ENCODE results near the gene C6orf52. TPM values are rescaled to one million over a fixed set of nuclear protein-coding genes. Genes with fewer than 3 reads are reported as not detected.
A peak's percentile ranks its signal among the peaks of the same experiment; 100 is the strongest.

Gene C6orf52
- total RNA-seq, 2 experiments from 2014 or later, result not detected

GRCh38 chr6:10725044-10725443 is 30.6 kb upstream of the C6orf52 start:
- CTCF ChIA-PET, result interaction anchor here (1.1 kb wide), 1 partner anchor 38 kb away, joined by 3 read pairs; no protein-coding TSS in a partner anchor
- H3K9me3 Mint-ChIP-seq, result no peaks in the 10 kb centered on the region
- H3K36me3 Mint-ChIP-seq (ENCODE audit: low read depth), result peaks cover 43% of the 10 kb centered on the region
- no peak overlapping the region for H3K4me3 ChIP-seq (ENCODE audit: low read length)
- peaks cover 58% of the 10 kb centered on the region for H3K4me1 Mint-ChIP-seq (ENCODE audit: low read depth)
- H3K27me3 Mint-ChIP-seq, result no peaks in the 10 kb centered on the region
- peak overlapping the region; percentile 54 for H3K4me3 Mint-ChIP-seq
- DNase-seq, result no peak
- POLR2A ChIA-PET, result interaction anchor here (1.7 to 6.2 kb wide), 2 partner anchors 13 to 22 kb away, joined by 3 to 64 read pairs; partner anchors contain the start of gene TMEM14B
- no peaks in the 10 kb centered on the region for H3K9me3 ChIP-seq (ENCODE audit: control insufficient read depth in 1 of 2, insufficient read depth in 1 of 2, low read length in 2 of 2)
- no peak overlapping the region for H3K27ac ChIP-seq (ENCODE audit: low read depth in 1 of 2, low read length in 2 of 2)
- intact Hi-C loops (cut with DNase I, micrococcal nuclease), result no loop called here
- peaks cover 33% of the 10 kb centered on the region for H3K4me1 ChIP-seq (ENCODE audit: insufficient read depth, low read length)
- ATAC-seq (ENCODE audit: poor library complexity), result no peak
- H3K27ac Mint-ChIP-seq, result peak overlapping the region; percentile 92
- no peaks in the 10 kb centered on the region for H3K27me3 ChIP-seq (ENCODE audit: control insufficient read depth in 1 of 2, insufficient read depth in 2 of 2, low read length in 2 of 2)
- TF ChIP-seq CTCF (IDR thresholded peaks at IDR 0.05), result no peak
- peaks cover 11% of the 10 kb centered on the region for H3K36me3 ChIP-seq (ENCODE audit: insufficient read depth, low read length)

- no peak for DNase-seq
- TF ChIP-seq CTCF (IDR thresholded peaks at IDR 0.05), result no peak
- Histone ChIP-seq H3K9me3 (ENCODE audit: control insufficient read depth in 1 of 2, insufficient read depth in 1 of 2, low read length in 2 of 2) (no peaks in the 10 kb centered on the region), H3K36me3 (ENCODE audit: insufficient read depth, low read length) (peaks cover 2% of the 10 kb centered on the region), H3K27me3 (ENCODE audit: control insufficient read depth in 1 of 2, insufficient read depth in 2 of 2, low read length in 2 of 2) (no peaks in the 10 kb centered on the region), H3K4me1 (ENCODE audit: insufficient read depth, low read length) (peaks cover 40% of the 10 kb centered on the region), H3K27ac (ENCODE audit: low read depth in 1 of 2, low read length in 2 of 2) (peak overlapping the region; percentile 37 to 73), H3K4me3 (ENCODE audit: low read length) (peak overlapping the region; percentile 76)
- peaks cover 7% of the 10 kb centered on the region for H3K9me3 Mint-ChIP-seq
- H3K4me3 Mint-ChIP-seq, result peak overlapping the region; percentile 95
- intact Hi-C loops (cut with DNase I, micrococcal nuclease), result no loop called here
- no peaks in the 10 kb centered on the region for H3K27me3 Mint-ChIP-seq
- peaks cover 43% of the 10 kb centered on the region for H3K36me3 Mint-ChIP-seq (ENCODE audit: low read depth)
- peak overlapping the region; percentile 92 for H3K27ac Mint-ChIP-seq
- ATAC-seq (ENCODE audit: poor library complexity), result no peak
- ChIA-PET CTCF (no interaction called here), POLR2A (interaction anchor here (0.6 to 6.2 kb wide), 4 partner anchors 14 to 29 kb away, joined by 3 to 64 read pairs (median 9); partner anchors contain the start of genes C6orf52, PAK1IP1 and TMEM14B)
- H3K4me1 Mint-ChIP-seq (ENCODE audit: low read depth), result peaks cover 73% of the 10 kb centered on the region
Measured at GRCh38 chr6:10723567-10723881, 29.1 kb upstream of the C6orf52 start.

- Histone ChIP-seq H3K4me3 (ENCODE audit: low read length) (peak within 1 kb of the TSS; percentile 76), H3K4me1 (ENCODE audit: insufficient read depth, low read length) (peaks cover 40% of the 10 kb centered on the region), H3K36me3 (ENCODE audit: insufficient read depth, low read length) (no peaks in the 10 kb centered on the region), H3K9me3 (ENCODE audit: control insufficient read depth in 1 of 2, insufficient read depth in 1 of 2, low read length in 2 of 2) (no peaks in the 10 kb centered on the region), H3K27ac (ENCODE audit: low read depth in 1 of 2, low read length in 2 of 2) (peak within 1 kb of the TSS; percentile 37 to 73), H3K27me3 (ENCODE audit: control insufficient read depth in 1 of 2, insufficient read depth in 2 of 2, low read length in 2 of 2) (no peaks in the 10 kb centered on the region)
- peak; percentile 44 to 91 (median 78) for DNase-seq
- H3K27me3 Mint-ChIP-seq, result no peaks in the 10 kb centered on the region
- ChIA-PET POLR2A (interaction anchor here (1.7 to 6.2 kb wide), 3 partner anchors 15 to 29 kb away, joined by 3 to 82 read pairs (median 64); partner anchors contain the start of genes C6orf52, PAK1IP1 and TMEM14B), CTCF (interaction anchor here (1.0 kb wide), 1 partner anchor 12 kb away, joined by 3 read pairs; no protein-coding TSS in a partner anchor)
- peaks cover 38% of the 10 kb centered on the region for H3K36me3 Mint-ChIP-seq (ENCODE audit: low read depth)
- intact Hi-C loops (cut with DNase I, micrococcal nuclease), result loop anchor here in 1 of 2 experiments (1.0 kb wide), 1 partner anchor 24 kb away; the partner anchor contains the start of gene TMEM14B
- peak; percentile 57 for ATAC-seq (ENCODE audit: poor library complexity)
- peaks cover 8% of the 10 kb centered on the region for H3K9me3 Mint-ChIP-seq
- H3K4me1 Mint-ChIP-seq (ENCODE audit: low read depth), result peaks cover 69% of the 10 kb centered on the region
- H3K4me3 Mint-ChIP-seq, result peak within 1 kb of the TSS; percentile 95
- no peak for TF ChIP-seq CTCF (IDR thresholded peaks at IDR 0.05)
- peak within 1 kb of the TSS; percentile 92 for H3K27ac Mint-ChIP-seq
Measured at GRCh38 chr6:10722820-10723566, 28.6 kb upstream of the C6orf52 start, which contains the start of gene TMEM14C. Gene TMEM14C (plus strand): TSS chr6:10723070. CDS start chr6:10724614, 1,544 bp downstream.
